ENCODE measurements around the gene PDE1A. TPM values are rescaled to one million over a fixed set of nuclear protein-coding genes. Genes with fewer than 3 reads are reported as not detected.

Gene PDE1A
- total and polyA plus RNA-seq, 2 experiments from 2014 or later: 1.0 to 4.7 TPM

DNA sequence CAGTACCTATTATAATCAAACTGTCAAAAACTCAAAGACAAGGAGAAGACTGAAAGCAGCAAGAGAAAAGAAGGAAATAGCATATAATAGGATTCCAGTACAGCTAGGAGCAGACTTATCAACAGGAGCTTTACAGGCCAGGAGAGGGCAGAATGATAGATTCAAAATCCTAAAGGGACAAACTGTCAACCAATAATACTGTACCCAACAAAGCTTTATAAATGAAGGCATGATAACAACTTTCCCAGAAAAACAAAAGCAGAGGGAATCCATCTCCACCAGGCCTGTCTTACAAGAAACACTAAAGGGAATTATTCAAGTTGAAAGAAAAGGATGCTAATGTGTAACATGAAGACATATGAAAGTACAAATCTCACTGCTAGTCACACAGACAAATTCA, 42.0 kb downstream of the PDE1A start:
- Histone ChIP-seq H3K27ac (no peak overlapping the region), H3K4me1 (ENCODE audit: insufficient read depth) (no peaks in the 10 kb centered on the region), H2AFZ (no peak overlapping the region), H3K79me2 (no peaks in the 10 kb centered on the region), H3K4me3 (no peak overlapping the region), H3K9me3 (ENCODE audit: low read depth) (no peaks in the 10 kb centered on the region), H3K9me2 (replicated peaks; ENCODE audit: insufficient read depth) (no peaks in the 10 kb centered on the region), H4K20me1 (ENCODE audit: insufficient read depth, poor library complexity, severe bottlenecking) (no peaks in the 10 kb centered on the region), H3K27me3 (no peaks in the 10 kb centered on the region), H3K36me3 (replicated peaks; ENCODE audit: insufficient read depth, low read depth) (no peaks in the 10 kb centered on the region), H3K4me2 (no peak overlapping the region)
- TF ChIP-seq, protein P1, sequence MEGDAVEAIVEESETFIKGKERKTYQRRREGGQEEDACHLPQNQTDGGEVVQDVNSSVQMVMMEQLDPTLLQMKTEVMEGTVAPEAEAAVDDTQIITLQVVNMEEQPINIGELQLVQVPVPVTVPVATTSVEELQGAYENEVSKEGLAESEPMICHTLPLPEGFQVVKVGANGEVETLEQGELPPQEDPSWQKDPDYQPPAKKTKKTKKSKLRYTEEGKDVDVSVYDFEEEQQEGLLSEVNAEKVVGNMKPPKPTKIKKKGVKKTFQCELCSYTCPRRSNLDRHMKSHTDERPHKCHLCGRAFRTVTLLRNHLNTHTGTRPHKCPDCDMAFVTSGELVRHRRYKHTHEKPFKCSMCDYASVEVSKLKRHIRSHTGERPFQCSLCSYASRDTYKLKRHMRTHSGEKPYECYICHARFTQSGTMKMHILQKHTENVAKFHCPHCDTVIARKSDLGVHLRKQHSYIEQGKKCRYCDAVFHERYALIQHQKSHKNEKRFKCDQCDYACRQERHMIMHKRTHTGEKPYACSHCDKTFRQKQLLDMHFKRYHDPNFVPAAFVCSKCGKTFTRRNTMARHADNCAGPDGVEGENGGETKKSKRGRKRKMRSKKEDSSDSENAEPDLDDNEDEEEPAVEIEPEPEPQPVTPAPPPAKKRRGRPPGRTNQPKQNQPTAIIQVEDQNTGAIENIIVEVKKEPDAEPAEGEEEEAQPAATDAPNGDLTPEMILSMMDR (IDR thresholded peaks at IDR 0.05; ENCODE audit: poor library complexity): no peak
- no peak for TF ChIP-seq EZH2 (IDR thresholded peaks at IDR 0.05; ENCODE audit: borderline replicate concordance)
- TF ChIP-seq EZH2phosphoT487 (IDR thresholded peaks at IDR 0.05; ENCODE audit: low read depth, severe bottlenecking, unreplicated experiment): no peak
- no peak for DNase-seq (ENCODE audit: low spot score)

DNA sequence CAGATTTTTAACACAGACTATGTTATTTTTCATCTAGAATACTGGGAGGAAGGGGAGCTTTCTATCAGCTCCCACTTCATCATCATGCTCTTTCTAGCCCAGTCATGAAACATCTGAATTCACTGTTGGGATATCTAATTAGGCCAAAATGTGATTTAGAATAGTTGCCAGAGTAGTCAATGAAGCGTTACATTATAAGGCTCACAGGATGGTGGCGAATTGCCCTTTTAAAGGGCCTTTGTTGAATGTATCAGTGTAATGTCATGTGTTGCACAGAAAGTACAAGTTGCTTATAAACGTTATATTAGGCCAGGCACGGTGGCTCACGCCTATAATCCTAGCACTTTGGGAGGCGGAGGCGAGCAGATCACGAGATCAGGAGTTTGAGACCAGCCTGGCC, 45.6 kb downstream of the PDE1A start:
- H3K4me1 ChIP-seq (ENCODE audit: insufficient read depth): peaks cover 7% of the 10 kb centered on the region
- no peaks in the 10 kb centered on the region for H3K79me2 ChIP-seq
- no peaks in the 10 kb centered on the region for H3K27me3 ChIP-seq
- 96% methylated on average over 8 of the region's 8 CpGs for WGBS (ENCODE audit: low lambda C conversion rate, missing lambda C conversion rate)
- no peaks in the 10 kb centered on the region for H4K20me1 ChIP-seq (ENCODE audit: insufficient read depth, poor library complexity, severe bottlenecking)
- no peak overlapping the region for H2AFZ ChIP-seq
- DNase-seq (ENCODE audit: low spot score): no peak
- no peaks in the 10 kb centered on the region for H3K9me3 ChIP-seq (ENCODE audit: low read depth)
- H3K27ac ChIP-seq: no peak overlapping the region
- H3K4me3 ChIP-seq: no peak overlapping the region
- H3K4me2 ChIP-seq: no peak overlapping the region
- no peaks in the 10 kb centered on the region for H3K9me2 ChIP-seq (replicated peaks; ENCODE audit: insufficient read depth)
- H3K36me3 ChIP-seq (replicated peaks; ENCODE audit: insufficient read depth, low read depth): no peaks in the 10 kb centered on the region
- no peak for TF ChIP-seq EZH2phosphoT487 (IDR thresholded peaks at IDR 0.05; ENCODE audit: low read depth, severe bottlenecking, unreplicated experiment)
- TF ChIP-seq, protein P1 (IDR thresholded peaks at IDR 0.05; ENCODE audit: poor library complexity): no peak
- no peak for TF ChIP-seq EZH2 (IDR thresholded peaks at IDR 0.05; ENCODE audit: borderline replicate concordance)

DNA sequence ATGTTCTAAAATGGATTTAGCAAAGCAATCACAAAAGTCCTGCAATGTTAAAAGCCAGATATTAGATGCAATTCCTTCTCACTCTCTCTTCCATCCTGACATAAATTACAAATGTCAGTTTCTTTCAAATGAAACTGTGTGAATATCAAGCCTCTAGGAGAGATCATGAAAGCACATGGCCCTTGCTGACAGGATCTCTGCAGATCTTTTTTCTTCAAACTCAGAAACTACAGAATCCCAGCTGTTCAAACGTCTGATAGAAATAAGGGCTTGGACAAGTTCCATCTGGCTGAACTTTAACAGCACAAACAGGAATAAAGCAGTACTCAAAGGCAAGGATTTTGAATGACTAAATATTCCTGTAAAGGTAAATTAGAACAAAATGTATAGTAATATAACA, 47.6 kb downstream of the PDE1A start:
- Histone ChIP-seq H3K4me1 (ENCODE audit: insufficient read depth) (peaks cover 7% of the 10 kb centered on the region), H3K4me3 (no peak overlapping the region), H3K27ac (no peak overlapping the region), H3K9me3 (ENCODE audit: low read depth) (no peaks in the 10 kb centered on the region), H2AFZ (no peak overlapping the region), H3K36me3 (replicated peaks; ENCODE audit: insufficient read depth, low read depth) (no peaks in the 10 kb centered on the region), H3K9me2 (replicated peaks; ENCODE audit: insufficient read depth) (no peaks in the 10 kb centered on the region), H3K27me3 (no peaks in the 10 kb centered on the region), H4K20me1 (ENCODE audit: insufficient read depth, poor library complexity, severe bottlenecking) (no peaks in the 10 kb centered on the region), H3K4me2 (no peak overlapping the region), H3K79me2 (no peaks in the 10 kb centered on the region)
- TF ChIP-seq EZH2phosphoT487 (IDR thresholded peaks at IDR 0.05; ENCODE audit: low read depth, severe bottlenecking, unreplicated experiment) (no peak), EZH2 (IDR thresholded peaks at IDR 0.05; ENCODE audit: borderline replicate concordance) (no peak)
- TF ChIP-seq, protein P1 (IDR thresholded peaks at IDR 0.05; ENCODE audit: poor library complexity): no peak
- WGBS (ENCODE audit: low lambda C conversion rate, missing lambda C conversion rate): 27% methylated on average over 1 of the region's 1 CpG
- peak; percentile 18 for DNase-seq (ENCODE audit: low spot score)

DNA sequence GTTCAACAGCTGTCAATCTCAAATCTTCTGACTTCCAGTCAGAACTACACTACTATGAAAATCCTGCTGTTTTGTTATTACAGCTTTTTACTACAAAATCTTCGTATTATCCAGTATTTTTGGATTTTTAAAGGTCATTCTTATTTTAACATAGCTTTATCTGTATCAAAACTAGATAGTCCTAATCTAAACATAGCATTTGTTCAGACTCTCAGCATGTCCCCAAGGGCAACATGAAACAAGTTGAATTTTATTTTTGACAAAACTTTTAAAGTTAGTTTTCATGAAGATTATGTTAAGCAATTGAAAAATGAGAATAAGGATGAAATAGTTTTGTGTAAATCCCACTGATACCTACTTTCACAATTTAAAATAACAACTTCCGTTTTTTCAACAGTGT, 48.1 kb downstream of the PDE1A start:
- Histone ChIP-seq H3K79me2 (no peaks in the 10 kb centered on the region), H2AFZ (no peak overlapping the region), H3K9me2 (replicated peaks; ENCODE audit: insufficient read depth) (no peaks in the 10 kb centered on the region), H3K36me3 (replicated peaks; ENCODE audit: insufficient read depth, low read depth) (no peaks in the 10 kb centered on the region), H3K4me3 (no peak overlapping the region), H3K4me1 (ENCODE audit: insufficient read depth) (peaks cover 7% of the 10 kb centered on the region), H4K20me1 (ENCODE audit: insufficient read depth, poor library complexity, severe bottlenecking) (no peaks in the 10 kb centered on the region), H3K27me3 (no peaks in the 10 kb centered on the region), H3K9me3 (ENCODE audit: low read depth) (no peaks in the 10 kb centered on the region), H3K4me2 (no peak overlapping the region), H3K27ac (no peak overlapping the region)
- WGBS (ENCODE audit: low lambda C conversion rate, missing lambda C conversion rate): 53% methylated on average over 2 of the region's 2 CpGs
- TF ChIP-seq EZH2phosphoT487 (IDR thresholded peaks at IDR 0.05; ENCODE audit: low read depth, severe bottlenecking, unreplicated experiment) (no peak), EZH2 (IDR thresholded peaks at IDR 0.05; ENCODE audit: borderline replicate concordance) (no peak)
- TF ChIP-seq, protein P1 (IDR thresholded peaks at IDR 0.05; ENCODE audit: poor library complexity): no peak
- no peak for DNase-seq (ENCODE audit: low spot score)
